Mammary epithelial cell (primary cell): ENCODE measurements around the gene PRKCH.

Experiments
- EZH2 ChIP-seq: IDR thresholded peaks from 2 replicates; pipeline ENCODE4 v1.6.1; 2012; ENCODE audit warnings: low read length, inconsistent platforms, borderline replicate concordance
- TF ChIP-seq, protein P1 (sequence below), 2 donors: IDR thresholded peaks in 1 of 2; conservative IDR thresholded peaks in 1 of 2; 2 replicates each; pipeline ENCODE4 v1.5.1; 2011 to 2012; ENCODE audit warnings: inconsistent platforms in 2 of 2, low read length in 2 of 2, mild to moderate bottlenecking in 2 of 2, control low read depth in 1 of 2, low read depth in 1 of 2; ENCODE audit not compliant: insufficient read depth in 1 of 2; ENCODE audit errors: extremely low read depth in 1 of 2

DNA sequence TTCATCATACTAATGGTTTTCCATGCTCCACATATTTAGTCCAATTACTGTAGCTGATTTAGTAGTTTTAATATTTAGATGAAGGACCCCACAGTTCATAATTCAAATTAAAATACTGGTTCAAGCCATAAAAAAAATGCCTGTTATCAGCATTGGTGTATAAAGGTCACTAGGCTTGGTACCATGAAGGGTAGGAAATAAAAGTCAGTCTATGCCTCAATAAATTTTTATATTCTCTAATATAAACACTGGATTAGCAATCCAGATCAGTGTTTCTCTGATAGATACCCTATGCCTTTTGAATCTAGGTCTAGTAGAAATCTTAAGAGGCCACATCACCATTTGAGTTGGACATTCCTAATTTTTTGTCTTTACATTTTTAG is 210.7 kb downstream of the PRKCH start:
- TF ChIP-seq EZH2: no peak
- TF ChIP-seq, protein P1, sequence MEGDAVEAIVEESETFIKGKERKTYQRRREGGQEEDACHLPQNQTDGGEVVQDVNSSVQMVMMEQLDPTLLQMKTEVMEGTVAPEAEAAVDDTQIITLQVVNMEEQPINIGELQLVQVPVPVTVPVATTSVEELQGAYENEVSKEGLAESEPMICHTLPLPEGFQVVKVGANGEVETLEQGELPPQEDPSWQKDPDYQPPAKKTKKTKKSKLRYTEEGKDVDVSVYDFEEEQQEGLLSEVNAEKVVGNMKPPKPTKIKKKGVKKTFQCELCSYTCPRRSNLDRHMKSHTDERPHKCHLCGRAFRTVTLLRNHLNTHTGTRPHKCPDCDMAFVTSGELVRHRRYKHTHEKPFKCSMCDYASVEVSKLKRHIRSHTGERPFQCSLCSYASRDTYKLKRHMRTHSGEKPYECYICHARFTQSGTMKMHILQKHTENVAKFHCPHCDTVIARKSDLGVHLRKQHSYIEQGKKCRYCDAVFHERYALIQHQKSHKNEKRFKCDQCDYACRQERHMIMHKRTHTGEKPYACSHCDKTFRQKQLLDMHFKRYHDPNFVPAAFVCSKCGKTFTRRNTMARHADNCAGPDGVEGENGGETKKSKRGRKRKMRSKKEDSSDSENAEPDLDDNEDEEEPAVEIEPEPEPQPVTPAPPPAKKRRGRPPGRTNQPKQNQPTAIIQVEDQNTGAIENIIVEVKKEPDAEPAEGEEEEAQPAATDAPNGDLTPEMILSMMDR (conservative IDR thresholded peaks at IDR 0.05 in 1 of 2, IDR thresholded peaks at IDR 0.05 in 1 of 2; ENCODE audit: extremely low read depth in 1 of 2, insufficient read depth in 1 of 2, low read depth in 1 of 2, low read length in 2 of 2): no peak
